Measurements from ENCODE around the gene ACLY. TPM values are rescaled to one million over a fixed set of nuclear protein-coding genes. Genes with fewer than 3 reads are reported as not detected.
"Not testable (repeated sequence)": the region's sequence is repeated elsewhere in the genome, so short reads cannot be mapped to it uniquely, and the experiment has no call there.

Gene ACLY
- total RNA-seq, 1 donor, result 446 TPM

- TF ChIP-seq CTCF (IDR thresholded peaks at IDR 0.05; ENCODE audit: insufficient read depth, low read depth, low read length), result no peak
- peak; percentile 30 for DNase-seq (ENCODE audit: low read depth)
Observed at GRCh38 chr17:41864498-41864835, 54.3 kb downstream of the ACLY start.

GRCh38 chr17:41863074-41863848 lies 55.5 kb downstream of the ACLY start:
- no peak for TF ChIP-seq CTCF (IDR thresholded peaks at IDR 0.05; ENCODE audit: insufficient read depth, low read depth, low read length)
- no peak for DNase-seq (ENCODE audit: low read depth)
- H3K4me3 ChIP-seq (ENCODE audit: low read depth, low read length), result peak overlapping the region; percentile 94

More at GRCh38 chr17:41864498-41864835, 54.3 kb downstream of the ACLY start:
- peak overlapping the region; percentile 94 for H3K4me3 ChIP-seq (ENCODE audit: low read depth, low read length)

- H3K4me3 ChIP-seq (ENCODE audit: low read depth, low read length), result no peak overlapping the region
- TF ChIP-seq CTCF (IDR thresholded peaks at IDR 0.05; ENCODE audit: insufficient read depth, low read depth, low read length), result no peak
- no peak for DNase-seq (ENCODE audit: low read depth)
Observed at GRCh38 chr17:41860254-41860931, 58.4 kb downstream of the ACLY start.

- not testable (repeated sequence) for DNase-seq (ENCODE audit: low read depth)
Observed at GRCh38 chr17:41851382-41851781, 67.4 kb downstream of the ACLY start.

GRCh38 chr17:41849251-41849990 lies 69.3 kb downstream of the ACLY start:
- no peak overlapping the region for H3K4me3 ChIP-seq (ENCODE audit: low read depth, low read length)
- DNase-seq (ENCODE audit: low read depth), result no peak
- no peak for TF ChIP-seq CTCF (IDR thresholded peaks at IDR 0.05; ENCODE audit: insufficient read depth, low read depth, low read length)

More at GRCh38 chr17:41851382-41851781, 67.4 kb downstream of the ACLY start:
- H3K4me3 ChIP-seq (ENCODE audit: low read depth, low read length), result not testable (repeated sequence)

- DNase-seq (ENCODE audit: low read depth), result peak; percentile 51
Observed at GRCh38 chr17:41848788-41849187, 70.0 kb downstream of the ACLY start.

More at GRCh38 chr17:41848788-41849187, 70.0 kb downstream of the ACLY start:
- TF ChIP-seq CTCF (IDR thresholded peaks at IDR 0.05; ENCODE audit: insufficient read depth, low read depth, low read length), result no peak
- H3K4me3 ChIP-seq (ENCODE audit: low read depth, low read length), result no peak overlapping the region
